ENCODE data around the gene PTPRT. TPM values are rescaled to one million over a fixed set of nuclear protein-coding genes. Genes with fewer than 3 reads are reported as not detected.

Gene PTPRT
- total RNA-seq, 1 donor from 2014 or later: not detected

- DNase-seq (ENCODE audit: low read depth, low spot score): no peak
Observed at GRCh38 chr20:43028470-43028869, 161.2 kb downstream of the PTPRT start.

GRCh38 chr20:43023836-43024235 lies 165.9 kb downstream of the PTPRT start:
- DNase-seq (ENCODE audit: low read depth, low spot score): no peak

DNA sequence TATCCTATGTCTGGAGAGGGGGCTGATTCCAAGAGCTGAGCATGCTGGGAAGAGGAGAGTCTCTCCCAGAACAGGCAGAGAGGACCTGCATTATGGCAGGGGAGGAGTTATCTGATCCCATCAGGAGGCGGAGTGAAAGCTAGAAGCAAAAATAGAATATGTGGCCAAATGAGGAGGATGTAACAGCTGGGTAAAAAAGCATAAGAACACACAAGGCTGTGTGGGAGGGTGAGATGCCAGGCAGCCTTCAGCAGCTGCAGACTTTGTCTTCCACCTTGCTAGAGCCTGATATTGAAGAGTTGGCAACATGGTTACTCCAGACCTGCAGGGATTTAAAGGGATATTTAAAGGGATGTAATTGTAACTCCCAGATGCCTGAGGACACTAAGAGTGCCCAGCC lies 167.1 kb downstream of the PTPRT start:
- DNase-seq (ENCODE audit: low read depth, low spot score): no peak

- no peak for DNase-seq (ENCODE audit: low read depth, low spot score)
Observed at GRCh38 chr20:43022081-43022480, 167.6 kb downstream of the PTPRT start.

GRCh38 chr20:43017241-43018030 lies 172.3 kb downstream of the PTPRT start:
- DNase-seq (ENCODE audit: low read depth, low spot score): no peak

DNA sequence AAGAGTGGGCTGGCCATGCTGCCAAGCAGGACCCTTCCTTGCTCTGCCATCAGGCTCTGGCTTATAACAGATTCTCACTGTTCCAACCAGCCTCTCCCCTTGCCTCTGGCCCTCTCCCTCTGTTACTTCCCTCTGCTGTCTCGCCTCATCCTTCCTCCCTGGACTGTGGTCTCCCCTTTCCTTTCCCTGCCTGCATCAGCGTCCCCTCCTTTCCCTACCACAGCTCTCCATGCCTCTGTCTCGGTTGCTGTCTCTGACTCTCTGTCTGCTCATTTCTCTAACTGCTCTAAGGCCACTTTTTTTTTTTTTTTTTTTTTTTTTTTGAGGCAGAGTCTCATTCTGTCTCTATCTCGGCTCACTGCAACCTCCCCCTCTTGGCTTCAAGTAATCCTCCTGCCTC lies 173.4 kb downstream of the PTPRT start:
- no peak for DNase-seq (ENCODE audit: low read depth, low spot score)

DNA sequence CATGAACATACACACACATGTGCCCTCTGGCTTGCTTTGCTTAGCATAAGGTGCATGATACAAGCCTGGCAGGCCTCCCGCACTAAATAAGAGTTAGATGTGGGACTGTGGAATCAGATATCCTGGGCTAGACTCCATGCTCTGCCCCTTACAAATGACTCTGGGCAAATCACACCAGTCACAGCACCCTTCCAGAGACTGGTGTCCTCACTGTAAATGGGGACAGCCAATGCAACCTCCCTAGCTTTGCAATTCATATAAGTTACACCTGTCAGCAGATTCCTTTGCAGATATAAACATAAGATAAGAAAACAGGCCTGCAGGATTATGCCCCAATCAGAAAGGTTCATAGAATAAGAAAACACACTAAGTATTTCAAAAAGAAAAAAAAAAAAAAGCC lies 174.1 kb downstream of the PTPRT start:
- DNase-seq (ENCODE audit: low read depth, low spot score): no peak

GRCh38 chr20:43014206-43014605 lies 175.5 kb downstream of the PTPRT start:
- no peak for DNase-seq (ENCODE audit: low read depth, low spot score)

GRCh38 chr20:43011491-43011890 lies 178.2 kb downstream of the PTPRT start:
- no peak for DNase-seq (ENCODE audit: low read depth, low spot score)

- DNase-seq (ENCODE audit: low read depth, low spot score): no peak
Observed at GRCh38 chr20:43009532-43009931, 180.2 kb downstream of the PTPRT start.

DNA sequence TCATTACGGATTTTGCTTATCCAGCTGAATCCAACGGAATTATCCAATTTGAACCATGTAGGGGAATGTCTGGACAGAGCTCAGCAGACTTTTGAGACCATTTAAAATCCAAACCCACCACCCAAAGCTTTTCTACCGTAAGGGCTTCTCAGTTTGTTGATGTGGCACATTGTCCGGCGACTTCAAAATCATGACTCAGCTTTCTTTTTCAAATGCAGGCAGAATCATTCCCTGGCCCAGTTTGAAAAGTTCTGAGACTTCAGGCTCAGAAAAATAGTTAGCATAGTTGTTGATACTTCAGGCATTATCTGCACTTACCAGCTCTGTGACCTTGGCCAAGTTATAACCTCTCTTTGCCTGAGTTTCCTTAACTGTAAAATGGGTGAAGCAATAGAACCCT lies 182.2 kb downstream of the PTPRT start:
- DNase-seq (ENCODE audit: low read depth, low spot score): no peak

GRCh38 chr20:43006651-43007375 lies 182.9 kb downstream of the PTPRT start:
- no peak for DNase-seq (ENCODE audit: low read depth, low spot score)

- DNase-seq (ENCODE audit: low read depth, low spot score): no peak
Observed at GRCh38 chr20:43003318-43003944, 186.3 kb downstream of the PTPRT start.

DNA sequence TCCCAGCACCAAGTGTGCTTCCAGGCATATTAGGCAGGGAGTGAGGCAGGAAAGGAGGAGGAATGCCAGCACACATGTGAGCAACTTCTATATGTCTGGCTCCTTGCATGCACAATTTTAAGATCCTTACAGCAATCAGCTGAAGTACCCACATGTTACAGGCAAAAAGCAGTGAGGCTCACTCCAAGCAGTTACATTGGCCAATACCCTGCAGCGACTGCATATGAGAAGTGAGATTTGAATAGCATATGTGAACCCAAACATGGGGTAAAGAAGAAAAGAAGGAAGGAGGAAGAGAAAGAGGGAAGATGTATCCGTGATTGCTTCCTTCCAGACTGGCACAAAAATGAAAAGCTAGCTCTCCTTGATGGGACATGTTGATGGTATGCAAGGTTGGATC lies 193.6 kb downstream of the PTPRT start:
- no peak for DNase-seq (ENCODE audit: low read depth, low spot score)

GRCh38 chr20:42988319-42988718 lies 201.4 kb downstream of the PTPRT start:
- DNase-seq (ENCODE audit: low read depth, low spot score): no peak

GRCh38 chr20:42987376-42988114 lies 202.2 kb downstream of the PTPRT start:
- DNase-seq (ENCODE audit: low read depth, low spot score): no peak

DNA sequence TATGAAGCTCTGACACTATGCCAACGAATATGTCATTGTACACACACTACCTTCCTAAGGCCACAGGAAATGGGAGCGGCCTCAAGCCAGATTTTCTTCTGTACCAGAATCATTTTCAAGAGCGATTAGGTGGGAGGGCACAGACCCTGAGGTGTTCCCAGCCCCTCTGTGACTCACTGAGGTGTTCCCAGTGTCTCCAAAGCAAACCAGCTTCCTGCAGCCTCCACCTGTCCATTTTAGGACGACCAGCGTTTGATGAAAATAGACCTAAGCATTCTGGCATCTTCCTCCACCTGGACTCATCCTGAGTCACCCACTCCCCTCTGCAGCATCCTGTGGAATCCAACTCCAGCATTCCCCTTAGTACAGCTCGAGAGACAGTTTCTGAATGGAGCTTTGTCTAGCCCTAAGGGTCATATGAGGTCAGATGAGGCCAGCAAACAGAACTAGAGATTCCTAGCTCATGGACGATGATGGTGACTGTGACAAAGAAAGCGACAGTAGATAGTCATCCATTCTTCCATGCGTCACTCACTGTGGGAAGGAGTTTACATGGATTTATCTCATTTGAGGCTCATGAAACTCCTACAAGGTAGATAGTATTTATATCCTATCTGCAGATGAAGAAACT lies 203.4 kb downstream of the PTPRT start:
- no peak for DNase-seq (ENCODE audit: low read depth, low spot score)

GRCh38 chr20:42985628-42986027 lies 204.1 kb downstream of the PTPRT start:
- DNase-seq (ENCODE audit: low read depth, low spot score): no peak

GRCh38 chr20:42982218-42982617 lies 207.5 kb downstream of the PTPRT start:
- DNase-seq (ENCODE audit: low read depth, low spot score): no peak

DNA sequence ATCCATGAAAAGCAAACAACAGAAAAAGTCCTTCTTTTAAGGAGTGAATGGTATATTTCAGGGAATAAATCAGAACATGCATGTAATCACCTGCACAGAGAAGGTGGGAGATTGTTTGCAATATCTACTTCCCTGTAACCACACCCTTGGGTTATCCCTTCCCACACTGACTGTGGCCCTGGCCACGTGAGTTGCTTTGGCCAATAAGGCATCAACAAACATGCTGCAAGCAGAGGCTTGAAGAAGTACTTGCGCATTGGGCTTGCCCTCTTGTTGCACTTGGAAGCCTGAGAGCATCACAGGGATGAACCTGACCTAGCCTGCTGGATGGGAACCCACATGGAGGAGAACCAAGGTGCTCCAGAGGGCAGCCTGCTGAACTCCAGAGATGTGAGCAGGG lies 208.5 kb downstream of the PTPRT start:
- DNase-seq (ENCODE audit: low read depth, low spot score): no peak

- no peak for DNase-seq (ENCODE audit: low read depth, low spot score)
Observed at GRCh38 chr20:42979720-42980119, 210.0 kb downstream of the PTPRT start.

Data from pulmonary artery endothelial cell (primary cell).